ENCODE measurements around the gene ATP13A2.
A peak's percentile ranks its signal among the peaks of the same experiment; 100 is the strongest.
"Not testable (repeated sequence)": the region's sequence is repeated elsewhere in the genome, so short reads cannot be mapped to it uniquely, and the experiment has no call there.

The ATP13A2 gene

DNA sequence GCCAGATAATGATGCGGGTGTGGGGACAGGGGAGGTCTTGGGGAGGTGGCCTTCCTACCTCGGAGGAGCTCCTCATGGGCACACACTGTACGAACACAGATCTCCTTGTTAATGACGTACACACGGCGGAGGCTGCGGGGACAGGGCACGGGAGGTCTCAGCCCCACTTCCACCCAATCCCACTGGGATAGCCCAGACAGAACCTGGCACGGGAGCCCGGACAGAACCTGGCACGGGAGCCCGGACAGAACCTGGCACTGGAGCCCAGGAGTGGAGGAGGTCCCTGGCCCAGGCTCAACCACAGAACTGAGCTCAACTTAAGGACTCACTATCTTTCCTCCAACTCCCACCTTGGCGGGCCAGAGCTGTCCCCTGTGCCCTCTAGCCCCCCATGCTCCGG is 36.5 kb downstream of the ATP13A2 start:
- DNase-seq = peak; percentile 29

DNA sequence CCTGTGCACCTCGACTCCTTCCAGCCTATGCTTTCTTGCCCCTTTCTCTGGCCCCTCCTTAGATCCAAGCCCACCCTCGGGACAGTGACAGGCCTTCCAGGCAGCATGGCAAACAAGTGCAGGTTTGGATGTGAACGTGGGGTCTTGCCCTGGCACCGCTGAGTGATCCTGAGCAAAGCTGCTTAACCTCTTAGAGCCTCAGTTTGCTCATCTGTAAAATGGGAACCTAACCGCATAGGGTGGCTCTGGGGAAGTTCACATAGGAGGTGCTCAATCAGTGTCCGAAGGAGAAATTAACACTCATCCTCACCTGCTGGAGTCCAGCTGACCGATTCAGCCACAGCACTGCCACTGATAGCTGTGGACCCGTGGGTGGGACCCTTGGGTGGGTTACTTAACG is 38.5 kb downstream of the ATP13A2 start:
- DNase-seq = peak; percentile 20

GRCh38 chr1:16972189-16972895 is 39.4 kb downstream of the ATP13A2 start:
- DNase-seq = peak; percentile 45

DNA sequence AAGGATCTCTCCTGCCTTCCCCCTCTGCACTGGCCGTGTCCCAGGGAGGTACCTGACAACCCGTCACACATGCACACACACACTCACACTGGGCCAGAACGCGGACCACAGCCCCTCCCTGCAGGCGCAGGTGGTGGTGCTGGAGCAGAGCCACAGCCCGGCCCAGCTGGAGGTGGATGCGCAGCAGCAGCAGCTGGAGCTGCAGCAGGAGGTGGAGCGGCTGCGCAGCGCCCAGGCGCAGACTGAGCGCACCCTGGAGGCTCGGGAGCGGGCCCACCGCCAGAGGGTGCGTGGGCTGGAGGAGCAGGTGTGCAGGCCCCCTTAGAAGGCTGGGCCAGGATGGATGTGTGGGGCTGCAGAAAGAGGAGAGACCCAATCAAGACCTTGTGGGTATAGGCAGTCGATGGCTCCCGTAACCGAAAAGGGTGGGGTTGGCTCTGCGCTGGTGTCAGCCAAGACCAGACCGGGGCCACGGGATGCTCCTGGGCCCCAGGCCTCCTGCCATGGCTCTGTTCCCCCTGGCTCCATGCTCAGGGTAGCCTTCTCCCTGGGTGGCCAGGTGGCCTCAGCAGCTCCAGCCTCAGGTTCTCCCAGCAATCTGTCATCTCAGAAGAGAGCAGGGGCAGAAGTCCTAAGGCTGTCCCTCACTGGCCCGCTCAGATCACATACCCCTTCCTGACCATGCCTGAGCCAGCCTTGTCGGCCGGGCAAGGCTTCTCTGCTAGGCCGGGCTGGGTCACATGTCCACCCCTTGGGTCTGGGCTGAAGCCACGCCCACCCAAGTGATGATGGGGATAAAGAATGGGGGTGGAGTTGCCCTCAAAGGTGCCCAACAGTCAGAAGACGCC is 40.2 kb downstream of the ATP13A2 start:
- DNase-seq = peak; percentile 60

DNA sequence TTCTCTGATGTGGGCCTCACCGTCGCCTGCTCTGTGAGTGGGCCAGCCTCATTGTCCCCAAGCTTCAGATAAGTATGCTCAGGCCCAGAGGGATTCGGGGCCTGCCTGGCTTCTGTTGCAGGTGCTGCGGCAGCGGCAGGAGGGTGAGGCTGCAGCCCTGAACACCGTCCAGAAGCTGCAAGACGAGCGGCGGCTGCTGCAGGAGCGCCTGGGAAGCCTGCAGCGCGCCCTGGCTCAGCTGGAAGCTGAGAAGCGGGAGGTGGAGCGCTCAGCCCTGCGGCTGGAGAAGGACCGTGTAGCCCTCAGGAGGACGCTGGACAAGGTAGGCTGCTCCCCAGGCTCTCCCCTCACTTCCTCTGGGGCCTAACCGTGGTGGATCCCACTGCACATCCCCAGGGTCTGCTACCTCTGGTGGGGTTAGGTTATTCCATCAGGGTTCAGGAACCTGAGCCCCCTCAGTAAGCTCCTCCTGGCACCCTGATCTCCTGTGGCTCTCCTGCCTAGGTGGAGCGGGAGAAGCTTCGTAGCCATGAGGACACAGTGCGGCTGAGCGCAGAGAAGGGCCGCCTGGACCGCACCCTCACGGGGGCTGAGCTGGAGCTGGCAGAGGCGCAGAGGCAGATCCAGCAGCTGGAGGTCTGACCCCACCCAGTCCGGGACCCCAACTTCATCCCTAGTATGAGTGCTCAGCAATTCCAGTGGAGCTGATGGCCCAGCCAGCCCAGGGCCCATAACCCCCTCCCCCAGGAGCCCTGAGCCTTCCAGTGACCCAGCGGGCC is 41.4 kb downstream of the ATP13A2 start:
- peak; percentile 25 for DNase-seq

- DNase-seq = no peak
These were observed 42.1 kb downstream of the ATP13A2 start for GRCh38 chr1:16969651-16970050.

- DNase-seq = peak; percentile 70
These were observed 42.6 kb downstream of the ATP13A2 start for GRCh38 chr1:16969057-16969611.

DNA sequence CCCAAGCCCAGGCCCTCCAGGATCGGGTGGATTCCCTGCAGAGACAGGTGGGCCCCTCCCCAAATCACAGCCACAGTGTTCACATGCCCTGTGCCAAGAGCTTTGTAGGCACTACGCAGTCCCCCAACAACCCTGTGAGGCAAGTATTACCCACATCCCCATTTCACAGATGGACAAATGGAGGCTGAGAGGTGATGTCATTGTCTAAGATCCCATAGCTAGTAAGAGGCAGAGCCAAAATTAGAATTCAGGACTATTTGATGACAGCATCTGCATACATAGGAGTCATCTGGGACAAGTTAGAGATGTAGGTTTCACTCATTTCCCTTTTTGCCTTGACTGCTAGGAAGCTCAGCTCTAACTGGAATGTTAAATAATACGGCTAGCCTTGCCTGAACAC is 43.4 kb downstream of the ATP13A2 start:
- DNase-seq = peak; percentile 15

DNA sequence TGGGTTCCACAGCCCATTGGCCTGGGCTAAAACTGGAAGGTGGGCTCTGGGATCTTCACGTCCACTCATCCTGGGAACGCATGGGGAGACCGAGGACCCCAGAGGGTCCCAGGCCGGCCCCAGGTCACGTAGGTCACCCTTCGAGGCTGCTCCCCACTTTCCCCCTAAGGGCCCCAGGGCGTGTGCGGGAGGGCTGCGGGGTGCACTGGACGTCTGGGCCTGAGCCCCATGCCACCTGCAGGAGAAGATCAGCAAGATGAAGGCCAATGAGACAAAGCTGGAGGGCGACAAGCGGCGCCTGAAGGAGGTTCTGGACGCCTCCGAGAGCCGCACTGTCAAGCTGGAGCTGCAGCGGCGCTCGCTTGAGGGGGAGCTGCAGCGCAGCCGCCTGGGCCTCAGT is 43.8 kb downstream of the ATP13A2 start:
- DNase-seq = no peak

DNA sequence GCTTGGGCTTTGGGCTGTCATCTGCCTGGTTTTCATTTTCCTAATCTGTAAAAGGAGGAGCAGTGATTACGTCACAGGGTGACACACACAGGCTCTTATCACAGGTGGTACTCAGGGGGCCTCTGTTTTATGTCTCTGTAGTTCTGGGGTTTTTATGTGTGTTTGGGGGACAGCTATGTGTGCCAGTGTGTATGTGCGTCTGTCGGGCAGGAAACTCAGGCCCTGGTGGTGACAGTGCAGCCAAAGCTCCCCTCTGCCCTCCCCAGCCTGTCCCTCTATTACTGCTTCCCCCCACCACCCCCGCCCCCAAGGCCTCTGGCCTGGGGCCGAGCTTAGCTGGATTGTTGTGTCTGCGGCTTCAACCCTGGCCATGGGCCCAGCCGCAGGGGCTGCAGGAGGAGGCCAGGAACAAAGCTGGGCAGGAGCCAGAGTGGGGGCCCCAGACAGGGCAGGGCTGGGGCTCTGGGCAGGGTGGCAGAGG is 44.6 kb downstream of the ATP13A2 start:
- peak; percentile 89 for DNase-seq

GRCh38 chr1:16966282-16966681 is 45.4 kb downstream of the ATP13A2 start:
- DNase-seq = no peak

DNA sequence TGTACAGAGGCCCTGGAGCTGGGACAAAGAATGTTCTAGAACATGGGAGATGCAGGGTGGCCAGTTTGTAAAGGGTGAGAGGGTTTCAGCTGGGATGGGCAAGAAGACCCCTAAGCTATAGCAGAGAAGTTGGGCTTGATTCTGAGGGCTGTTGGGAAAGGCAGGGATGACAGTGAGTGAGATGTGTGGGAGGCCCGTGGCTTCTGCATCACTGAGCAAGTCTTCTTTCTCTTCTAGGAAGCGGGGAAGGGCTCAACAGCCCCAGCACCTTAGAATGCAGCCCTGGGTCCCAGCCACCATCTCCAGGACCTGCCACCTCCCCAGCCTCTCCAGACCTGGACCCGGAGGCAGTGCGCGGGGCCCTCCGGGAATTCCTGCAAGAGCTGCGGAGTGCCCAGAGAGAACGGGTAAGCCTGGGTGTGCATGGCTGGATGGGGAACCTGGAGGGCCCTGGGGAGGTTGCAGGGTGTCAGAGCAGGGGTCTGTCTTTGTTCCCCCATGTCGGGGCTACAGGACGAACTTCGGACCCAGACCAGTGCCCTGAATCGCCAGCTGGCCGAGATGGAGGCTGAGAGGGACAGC is 46.2 kb downstream of the ATP13A2 start:
- no peak for DNase-seq

GRCh38 chr1:16964169-16964568 is 47.6 kb downstream of the ATP13A2 start:
- not testable (repeated sequence) for DNase-seq

GRCh38 chr1:16961297-16962133 is 50.2 kb downstream of the ATP13A2 start:
- DNase-seq = no peak

- DNase-seq = peak; percentile 85
These were observed 51.0 kb downstream of the ATP13A2 start for GRCh38 chr1:16960560-16961296.

GRCh38 chr1:16958475-16958874 is 53.3 kb downstream of the ATP13A2 start:
- no peak for DNase-seq

- no peak for DNase-seq
These were observed 54.0 kb downstream of the ATP13A2 start for GRCh38 chr1:16957731-16958130.

DNA sequence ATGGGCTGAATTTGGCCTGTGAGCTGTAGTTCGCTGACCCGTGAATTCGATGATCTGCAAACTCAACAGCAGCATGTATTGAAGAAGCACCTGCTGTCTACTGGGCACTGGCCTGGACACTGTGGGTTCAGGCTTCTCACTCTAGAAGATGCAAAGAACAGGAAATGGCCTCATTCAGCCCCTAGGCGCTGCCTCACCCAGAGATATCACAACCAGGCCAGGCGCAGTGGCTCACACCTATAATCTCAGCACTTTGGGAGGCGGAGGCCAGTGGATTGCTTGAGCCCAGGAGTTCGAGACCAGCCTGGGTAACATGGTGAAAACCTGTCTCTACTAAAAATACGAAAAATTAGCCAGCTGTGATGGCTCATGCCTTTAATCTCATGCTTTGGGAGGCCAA is 55.0 kb downstream of the ATP13A2 start:
- no peak for DNase-seq

DNA sequence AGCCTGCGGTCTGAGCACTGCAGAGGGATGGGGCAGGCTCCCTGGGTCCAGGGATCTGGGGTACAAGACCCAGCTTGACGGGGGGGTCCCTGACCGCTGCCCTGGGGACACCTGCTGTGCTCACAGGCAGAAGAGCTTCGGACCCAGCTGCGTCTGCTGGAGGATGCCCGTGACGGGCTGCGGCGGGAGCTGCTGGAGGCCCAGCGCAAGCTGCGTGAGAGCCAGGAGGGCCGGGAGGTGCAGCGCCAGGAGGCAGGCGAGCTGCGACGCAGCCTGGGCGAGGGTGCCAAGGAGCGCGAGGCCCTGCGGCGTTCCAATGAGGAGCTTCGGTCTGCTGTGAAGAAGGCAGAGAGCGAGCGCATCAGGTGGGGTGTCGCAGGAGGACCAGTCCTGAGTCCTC is 56.5 kb downstream of the ATP13A2 start:
- DNase-seq = no peak

GRCh38 chr1:16954579-16954978 is 57.1 kb downstream of the ATP13A2 start:
- no peak for DNase-seq

DNA sequence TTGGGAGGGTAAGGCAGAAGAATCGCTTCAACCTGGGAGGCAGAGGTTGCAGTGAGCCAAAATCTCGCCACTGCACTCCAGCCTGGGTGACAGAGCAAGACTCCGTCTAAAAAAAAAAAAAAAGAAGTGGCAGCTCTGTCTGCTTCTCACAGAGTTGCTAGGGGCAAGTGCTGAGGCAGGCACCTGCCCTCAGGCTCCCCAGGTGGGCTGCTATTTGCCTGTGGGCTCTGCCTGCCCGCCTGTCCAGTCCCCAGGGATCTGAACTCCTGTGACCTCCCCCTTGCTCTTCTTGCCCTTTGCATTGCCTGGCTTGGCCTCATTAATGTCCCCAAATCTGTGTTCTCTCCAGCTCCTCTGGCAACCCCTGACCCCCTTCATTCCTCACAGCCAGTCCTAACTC is 59.4 kb downstream of the ATP13A2 start:
- not testable (repeated sequence) for DNase-seq

Measured in left hindlimb (tissue), 1 donor.